Measurements from ENCODE around the gene AGBL4.

GRCh38 chr1:48558366-48558765, 1465.4 kb downstream of the AGBL4 start:
- no peak for TF ChIP-seq CTCF (IDR thresholded peaks at IDR 0.05 in 2 of 3, conservative IDR thresholded peaks at IDR 0.05 in 1 of 3; ENCODE audit: borderline replicate concordance in 1 of 3, insufficient read depth in 1 of 3, low read depth in 2 of 3, low read length in 2 of 3)
- TF ChIP-seq POLR2A (IDR thresholded peaks at IDR 0.05; ENCODE audit: borderline replicate concordance, extremely low read depth, insufficient read depth, insufficient read length) = no peak
- no peak for TF ChIP-seq SRF (IDR thresholded peaks at IDR 0.05; ENCODE audit: low read depth)
- no peak for TF ChIP-seq RAD21 (IDR thresholded peaks at IDR 0.05; ENCODE audit: low read depth)
- TF ChIP-seq SIN3A (IDR thresholded peaks at IDR 0.05; ENCODE audit: low read depth) = no peak
- TF ChIP-seq, protein P1, sequence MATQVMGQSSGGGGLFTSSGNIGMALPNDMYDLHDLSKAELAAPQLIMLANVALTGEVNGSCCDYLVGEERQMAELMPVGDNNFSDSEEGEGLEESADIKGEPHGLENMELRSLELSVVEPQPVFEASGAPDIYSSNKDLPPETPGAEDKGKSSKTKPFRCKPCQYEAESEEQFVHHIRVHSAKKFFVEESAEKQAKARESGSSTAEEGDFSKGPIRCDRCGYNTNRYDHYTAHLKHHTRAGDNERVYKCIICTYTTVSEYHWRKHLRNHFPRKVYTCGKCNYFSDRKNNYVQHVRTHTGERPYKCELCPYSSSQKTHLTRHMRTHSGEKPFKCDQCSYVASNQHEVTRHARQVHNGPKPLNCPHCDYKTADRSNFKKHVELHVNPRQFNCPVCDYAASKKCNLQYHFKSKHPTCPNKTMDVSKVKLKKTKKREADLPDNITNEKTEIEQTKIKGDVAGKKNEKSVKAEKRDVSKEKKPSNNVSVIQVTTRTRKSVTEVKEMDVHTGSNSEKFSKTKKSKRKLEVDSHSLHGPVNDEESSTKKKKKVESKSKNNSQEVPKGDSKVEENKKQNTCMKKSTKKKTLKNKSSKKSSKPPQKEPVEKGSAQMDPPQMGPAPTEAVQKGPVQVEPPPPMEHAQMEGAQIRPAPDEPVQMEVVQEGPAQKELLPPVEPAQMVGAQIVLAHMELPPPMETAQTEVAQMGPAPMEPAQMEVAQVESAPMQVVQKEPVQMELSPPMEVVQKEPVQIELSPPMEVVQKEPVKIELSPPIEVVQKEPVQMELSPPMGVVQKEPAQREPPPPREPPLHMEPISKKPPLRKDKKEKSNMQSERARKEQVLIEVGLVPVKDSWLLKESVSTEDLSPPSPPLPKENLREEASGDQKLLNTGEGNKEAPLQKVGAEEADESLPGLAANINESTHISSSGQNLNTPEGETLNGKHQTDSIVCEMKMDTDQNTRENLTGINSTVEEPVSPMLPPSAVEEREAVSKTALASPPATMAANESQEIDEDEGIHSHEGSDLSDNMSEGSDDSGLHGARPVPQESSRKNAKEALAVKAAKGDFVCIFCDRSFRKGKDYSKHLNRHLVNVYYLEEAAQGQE (IDR thresholded peaks at IDR 0.05; ENCODE audit: low read depth) = no peak
- TF ChIP-seq POLR2AphosphoS5 (IDR thresholded peaks at IDR 0.05; ENCODE audit: low read depth, low read length) = no peak
- TF ChIP-seq EZH2 (IDR thresholded peaks at IDR 0.05) = no peak
- TF ChIP-seq, protein P2, sequence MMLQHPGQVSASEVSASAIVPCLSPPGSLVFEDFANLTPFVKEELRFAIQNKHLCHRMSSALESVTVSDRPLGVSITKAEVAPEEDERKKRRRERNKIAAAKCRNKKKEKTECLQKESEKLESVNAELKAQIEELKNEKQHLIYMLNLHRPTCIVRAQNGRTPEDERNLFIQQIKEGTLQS (IDR thresholded peaks at IDR 0.05) = no peak
- no peak for TF ChIP-seq MAX (IDR thresholded peaks at IDR 0.05)
- no peak for TF ChIP-seq TCF7L2 (IDR thresholded peaks at IDR 0.05; ENCODE audit: borderline replicate concordance, extremely low read depth, insufficient read depth, insufficient read length)
- no peak for TF ChIP-seq JUND (IDR thresholded peaks at IDR 0.05)
- TF ChIP-seq ZNF274 (IDR thresholded peaks at IDR 0.05; ENCODE audit: low read depth, low read length) = no peak

Measured in HCT116 (cell line).